ENCODE measurements around the gene IL1A. TPM values are rescaled to one million over a fixed set of nuclear protein-coding genes. Genes with fewer than 3 reads are reported as not detected.

The IL1A gene
- total RNA-seq, 2 experiments from 2014 or later: not detected

DNA sequence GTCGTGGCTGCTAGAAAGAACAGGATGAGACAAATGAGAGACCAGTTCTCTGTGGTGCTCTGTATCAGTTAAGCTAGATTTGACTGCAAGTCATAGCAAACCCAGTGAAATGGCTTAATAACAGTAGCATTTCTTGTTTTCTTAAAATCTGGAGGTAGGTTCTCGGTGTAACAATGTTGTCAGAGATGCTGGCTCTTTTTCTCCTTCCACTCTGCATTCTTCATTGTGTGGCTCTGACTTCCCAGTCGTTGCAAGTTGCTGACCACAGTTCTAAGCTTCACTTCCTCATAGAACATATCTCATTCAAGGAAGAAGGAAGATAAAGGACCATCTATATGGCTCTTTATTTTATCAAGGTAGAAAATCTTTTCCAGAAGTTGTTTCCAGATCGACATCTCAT is 12.0 kb downstream of the IL1A start:
- no peak overlapping the region for H3K27ac Mint-ChIP-seq
- peaks cover 9% of the 10 kb centered on the region for H3K27me3 Mint-ChIP-seq (ENCODE audit: low read depth)
- H3K4me1 Mint-ChIP-seq (ENCODE audit: low read depth): peaks cover 29% of the 10 kb centered on the region
- DNase-seq: no peak
- ChIA-PET CTCF (interaction anchor here (1.0 to 1.5 kb wide), 2 partner anchors 113 to 169 kb away, joined by 3 to 4 read pairs; no protein-coding TSS in a partner anchor), POLR2A (no interaction called here)
- H3K4me3 Mint-ChIP-seq: no peak overlapping the region
- peaks cover 12% of the 10 kb centered on the region for H3K36me3 Mint-ChIP-seq (ENCODE audit: low read depth)
- ATAC-seq: no peak
- H3K9me3 Mint-ChIP-seq (ENCODE audit: insufficient read depth): peaks cover 15% of the 10 kb centered on the region

GRCh38 chr2:112768432-112768831 is 15.9 kb downstream of the IL1A start:
- ChIA-PET CTCF (interaction anchor here (2.0 to 3.5 kb wide), 2 partner anchors 117 to 174 kb away, joined by 4 to 14 read pairs; no protein-coding TSS in a partner anchor), POLR2A (no interaction called here)
- peaks cover 15% of the 10 kb centered on the region for H3K36me3 Mint-ChIP-seq (ENCODE audit: low read depth)
- peaks cover 11% of the 10 kb centered on the region for H3K9me3 Mint-ChIP-seq (ENCODE audit: insufficient read depth)
- DNase-seq (no peak), ATAC-seq (no peak)
- H3K27ac Mint-ChIP-seq: no peak overlapping the region
- peaks cover 32% of the 10 kb centered on the region for H3K4me1 Mint-ChIP-seq (ENCODE audit: low read depth)
- H3K27me3 Mint-ChIP-seq (ENCODE audit: low read depth): no peaks in the 10 kb centered on the region
- H3K4me3 Mint-ChIP-seq: no peak overlapping the region

GRCh38 chr2:112767693-112768330 is 16.5 kb downstream of the IL1A start:
- Mint-ChIP-seq H3K4me3 (peak overlapping the region; percentile 35), H3K4me1 (ENCODE audit: low read depth) (peaks cover 38% of the 10 kb centered on the region), H3K36me3 (ENCODE audit: low read depth) (peaks cover 22% of the 10 kb centered on the region), H3K27me3 (ENCODE audit: low read depth) (no peaks in the 10 kb centered on the region), H3K27ac (peak overlapping the region; percentile 72), H3K9me3 (ENCODE audit: insufficient read depth) (peaks cover 11% of the 10 kb centered on the region)
- ChIA-PET CTCF (interaction anchor here (2.0 to 3.5 kb wide), 2 partner anchors 118 to 174 kb away, joined by 4 to 14 read pairs; no protein-coding TSS in a partner anchor), POLR2A (no interaction called here)
- DNase-seq: no peak
- no peak for ATAC-seq

DNA sequence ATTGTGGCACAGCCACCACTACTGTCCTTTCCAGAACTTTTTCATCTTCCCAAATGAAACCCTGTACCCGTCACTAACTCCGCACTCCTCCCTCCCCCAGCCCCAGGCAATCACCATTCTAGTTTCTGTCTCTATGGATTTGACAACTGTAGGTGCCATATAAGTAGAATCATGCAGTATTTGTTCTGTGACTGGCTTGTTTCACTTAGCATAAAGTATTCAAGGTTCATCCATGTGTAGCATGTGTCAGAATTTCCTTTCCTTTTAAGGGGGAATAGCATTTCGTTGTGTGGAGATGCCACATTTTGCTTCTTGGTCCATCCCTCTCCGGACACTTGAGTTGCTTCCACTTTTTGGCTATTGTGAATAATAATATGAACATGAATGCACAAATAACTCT is 19.0 kb downstream of the IL1A start:
- POLR2A ChIA-PET: no interaction called here

GRCh38 chr2:112764071-112765044 is 19.9 kb downstream of the IL1A start, which contains the start of gene CKAP2L:
Gene CKAP2L, minus strand, starts transcription at chr2:112764609. Its CDS starts 11 bp downstream, at chr2:112764598.
- peaks cover 11% of the 10 kb centered on the region for H3K9me3 Mint-ChIP-seq (ENCODE audit: insufficient read depth)
- POLR2A ChIA-PET: interaction anchor here (1.0 to 1.2 kb wide), 4 partner anchors 9 to 178 kb away, joined by 3 to 6 read pairs (median 4); no protein-coding TSS in a partner anchor
- peak within 1 kb of the TSS; percentile 99 for H3K4me3 Mint-ChIP-seq
- DNase-seq (peak; percentile 99), ATAC-seq (peak; percentile 98)
- no peaks in the 10 kb centered on the region for H3K27me3 Mint-ChIP-seq (ENCODE audit: low read depth)
- CTCF ChIA-PET: interaction anchor here (0.9 to 3.3 kb wide), 5 partner anchors 15 to 177 kb away, joined by 4 to 27 read pairs (median 7); no protein-coding TSS in a partner anchor
- peaks cover 52% of the 10 kb centered on the region for H3K4me1 Mint-ChIP-seq (ENCODE audit: low read depth)
- H3K27ac Mint-ChIP-seq: peak within 1 kb of the TSS; percentile 98
- peaks cover 45% of the 10 kb centered on the region for H3K36me3 Mint-ChIP-seq (ENCODE audit: low read depth)

More for the DNA sequence above, 19.0 kb downstream of the IL1A start:
- DNase-seq (no peak), ATAC-seq (no peak)
- H3K27me3 Mint-ChIP-seq (ENCODE audit: low read depth): no peaks in the 10 kb centered on the region
- CTCF ChIA-PET: interaction anchor here (0.9 to 2.8 kb wide), 3 partner anchors 16 to 176 kb away, joined by 4 to 11 read pairs (median 7); no protein-coding TSS in a partner anchor
- peaks cover 52% of the 10 kb centered on the region for H3K4me1 Mint-ChIP-seq (ENCODE audit: low read depth)
- peak overlapping the region; percentile 99 for H3K4me3 Mint-ChIP-seq
- H3K27ac Mint-ChIP-seq: peak overlapping the region; percentile 98
- peaks cover 40% of the 10 kb centered on the region for H3K36me3 Mint-ChIP-seq (ENCODE audit: low read depth)
- H3K9me3 Mint-ChIP-seq (ENCODE audit: insufficient read depth): peaks cover 11% of the 10 kb centered on the region

- CTCF ChIA-PET: interaction anchor here (2.3 to 3.3 kb wide), 3 partner anchors 13 to 179 kb away, joined by 7 to 27 read pairs (median 11); no protein-coding TSS in a partner anchor
- POLR2A ChIA-PET: no interaction called here
- Mint-ChIP-seq H3K4me3 (peak overlapping the region; percentile 99), H3K9me3 (ENCODE audit: insufficient read depth) (no peaks in the 10 kb centered on the region), H3K36me3 (ENCODE audit: low read depth) (peaks cover 54% of the 10 kb centered on the region), H3K27ac (no peak overlapping the region), H3K27me3 (ENCODE audit: low read depth) (no peaks in the 10 kb centered on the region), H3K4me1 (ENCODE audit: low read depth) (peaks cover 41% of the 10 kb centered on the region)
- ATAC-seq (no peak), DNase-seq (no peak)
Measured at GRCh38 chr2:112762276-112762675, 22.0 kb downstream of the IL1A start.

GRCh38 chr2:112760149-112760548 is 24.1 kb downstream of the IL1A start:
- no peak for DNase-seq
- Mint-ChIP-seq H3K27me3 (ENCODE audit: low read depth) (no peaks in the 10 kb centered on the region), H3K4me1 (ENCODE audit: low read depth) (peaks cover 36% of the 10 kb centered on the region), H3K27ac (no peak overlapping the region), H3K4me3 (no peak overlapping the region), H3K36me3 (ENCODE audit: low read depth) (peaks cover 72% of the 10 kb centered on the region), H3K9me3 (ENCODE audit: insufficient read depth) (no peaks in the 10 kb centered on the region)
- ChIA-PET CTCF (interaction anchor here (0.9 to 1.8 kb wide), 3 partner anchors 10 to 431 kb away, joined by 3 to 13 read pairs (median 7); no protein-coding TSS in a partner anchor), POLR2A (no interaction called here)
- no peak for ATAC-seq

DNA sequence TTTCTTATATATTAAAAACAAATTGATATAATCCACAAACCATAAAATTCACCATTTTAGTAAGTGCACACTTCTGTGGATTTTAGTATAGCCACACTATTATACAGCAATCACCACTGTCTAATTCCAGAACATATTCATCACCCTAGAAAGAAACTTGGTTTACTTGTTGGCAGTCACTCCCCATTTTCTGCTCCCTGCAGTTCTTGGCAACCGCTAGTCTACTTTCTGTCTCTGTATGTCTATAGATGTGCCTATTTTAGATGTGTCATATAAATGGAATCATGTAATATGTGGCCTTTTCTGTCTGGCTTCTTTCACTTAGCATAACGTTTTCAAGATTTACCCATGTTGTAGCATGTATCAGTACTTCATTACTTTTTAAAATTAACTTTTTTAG is 25.6 kb downstream of the IL1A start:
- ATAC-seq (no peak), DNase-seq (no peak)
- Mint-ChIP-seq H3K27me3 (ENCODE audit: low read depth) (no peaks in the 10 kb centered on the region), H3K9me3 (ENCODE audit: insufficient read depth) (no peaks in the 10 kb centered on the region), H3K36me3 (ENCODE audit: low read depth) (peaks cover 82% of the 10 kb centered on the region), H3K4me3 (no peak overlapping the region), H3K4me1 (ENCODE audit: low read depth) (peaks cover 43% of the 10 kb centered on the region), H3K27ac (no peak overlapping the region)
- POLR2A ChIA-PET: no interaction called here
- CTCF ChIA-PET: no interaction called here

DNA sequence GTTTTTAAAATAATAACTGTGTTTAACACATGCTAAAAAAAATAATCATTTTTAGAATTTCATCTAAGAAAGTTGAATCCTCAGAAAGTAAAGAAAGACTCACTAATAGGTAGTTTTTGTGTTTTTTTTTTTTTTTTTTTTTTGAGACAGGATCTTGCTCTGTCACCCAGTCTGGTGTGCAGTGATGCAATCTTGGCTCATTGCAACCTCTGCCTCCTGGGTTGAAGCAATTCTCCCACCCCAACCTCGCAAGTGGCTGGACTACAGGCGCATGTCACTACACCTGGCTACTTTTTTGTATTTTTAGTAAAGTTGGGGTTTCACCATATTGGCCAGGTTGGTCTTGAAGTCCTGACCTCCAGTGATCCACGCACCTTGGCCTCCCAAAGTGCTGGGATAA is 27.0 kb downstream of the IL1A start:
- no peak for ATAC-seq
- H3K27ac Mint-ChIP-seq: no peak overlapping the region
- H3K36me3 Mint-ChIP-seq (ENCODE audit: low read depth): peaks cover 81% of the 10 kb centered on the region
- no peaks in the 10 kb centered on the region for H3K9me3 Mint-ChIP-seq (ENCODE audit: insufficient read depth)
- POLR2A ChIA-PET: no interaction called here
- no peak for DNase-seq
- H3K4me1 Mint-ChIP-seq (ENCODE audit: low read depth): peaks cover 34% of the 10 kb centered on the region
- no peaks in the 10 kb centered on the region for H3K27me3 Mint-ChIP-seq (ENCODE audit: low read depth)
- CTCF ChIA-PET: interaction anchor here (1.0 kb wide), 1 partner anchor 128 kb away, joined by 3 read pairs; no protein-coding TSS in a partner anchor
- no peak overlapping the region for H3K4me3 Mint-ChIP-seq

DNA sequence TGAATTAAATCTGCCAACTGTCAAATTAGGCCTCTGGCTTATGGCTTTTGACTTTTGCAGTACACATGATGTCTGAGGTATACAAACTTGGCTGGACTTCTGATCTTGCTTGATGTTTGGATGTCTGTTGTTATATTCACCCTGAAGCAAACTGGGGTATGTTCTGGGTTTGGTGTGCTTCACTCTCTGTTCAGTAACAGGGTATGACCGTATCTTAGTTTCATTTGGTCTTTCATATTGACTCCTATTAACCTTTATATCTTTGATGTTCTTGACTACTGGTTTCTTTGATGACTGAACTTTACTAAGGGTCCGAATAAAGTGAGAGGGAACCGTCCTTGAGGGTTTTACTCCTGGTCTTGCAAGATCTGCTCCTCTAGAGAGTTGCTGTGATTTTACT is 28.1 kb downstream of the IL1A start:
- CTCF ChIA-PET: interaction anchor here (10.3 kb wide), 1 partner anchor 186 kb away, joined by 242 read pairs; no protein-coding TSS in a partner anchor
- Mint-ChIP-seq H3K4me1 (ENCODE audit: low read depth) (peaks cover 28% of the 10 kb centered on the region), H3K4me3 (no peak overlapping the region), H3K9me3 (ENCODE audit: insufficient read depth) (no peaks in the 10 kb centered on the region), H3K27ac (no peak overlapping the region), H3K36me3 (ENCODE audit: low read depth) (peaks cover 79% of the 10 kb centered on the region), H3K27me3 (ENCODE audit: low read depth) (no peaks in the 10 kb centered on the region)
- POLR2A ChIA-PET: interaction anchor here (0.6 to 1.3 kb wide), 2 partner anchors 7 to 83 kb away, joined by 3 to 4 read pairs; no protein-coding TSS in a partner anchor
- DNase-seq (no peak), ATAC-seq (no peak)

DNA sequence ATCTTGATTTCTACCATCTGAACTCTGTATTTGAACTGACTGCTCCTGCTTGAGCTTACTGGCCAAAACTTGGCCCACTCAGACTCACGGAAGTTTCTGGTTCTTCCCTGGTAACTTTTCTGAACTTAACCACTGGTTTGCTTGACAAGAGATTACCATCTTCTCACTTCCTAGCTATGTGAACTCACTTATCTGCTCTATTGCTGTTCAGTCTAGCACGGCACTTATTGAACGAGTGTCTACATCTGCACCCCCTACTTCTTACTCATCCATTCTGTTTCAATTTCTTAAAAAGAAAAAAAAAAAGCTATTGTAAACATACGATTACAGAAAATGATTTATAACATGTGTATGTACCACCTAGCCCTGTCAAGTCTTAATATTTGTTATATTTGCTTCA is 28.8 kb downstream of the IL1A start:
- Mint-ChIP-seq H3K36me3 (ENCODE audit: low read depth) (peaks cover 81% of the 10 kb centered on the region), H3K27me3 (ENCODE audit: low read depth) (no peaks in the 10 kb centered on the region), H3K27ac (no peak overlapping the region), H3K4me3 (no peak overlapping the region), H3K4me1 (ENCODE audit: low read depth) (peaks cover 32% of the 10 kb centered on the region), H3K9me3 (ENCODE audit: insufficient read depth) (no peaks in the 10 kb centered on the region)
- DNase-seq: no peak
- POLR2A ChIA-PET: interaction anchor here (0.6 to 1.7 kb wide), 3 partner anchors 8 to 84 kb away, joined by 3 to 4 read pairs (median 3); no protein-coding TSS in a partner anchor
- ATAC-seq: no peak
- CTCF ChIA-PET: interaction anchor here (4.7 to 10.3 kb wide), 2 partner anchors 130 to 187 kb away, joined by 37 to 242 read pairs; no protein-coding TSS in a partner anchor

Measured in activated CD8-positive, alpha-beta T cell treated with anti-CD3 and anti-CD28 coated beads, Interleukin-2, amount 10 ng/mL, durations not matched to agents 7 days and 5 days (primary cell).